Measurements from ENCODE around the gene KIF21B. TPM values are rescaled to one million over a fixed set of nuclear protein-coding genes. Genes with fewer than 3 reads are reported as not detected.
A peak's percentile ranks its signal among the peaks of the same experiment; 100 is the strongest.

The KIF21B gene
- 1 to 10 TPM; 2.6 to 2.9 TPM for total RNA-seq
- long read RNA-seq, donor 1, partial matches to known transcripts = 0 of 3 reads
- long read RNA-seq, donor 1, other reads (novel, unspliced or antisense) = 3 of 3 reads
- long read RNA-seq, donor 2, partial matches to known transcripts = 0 of 3 reads
- long read RNA-seq, donor 2, other reads (novel, unspliced or antisense) = 3 of 3 reads

DNA sequence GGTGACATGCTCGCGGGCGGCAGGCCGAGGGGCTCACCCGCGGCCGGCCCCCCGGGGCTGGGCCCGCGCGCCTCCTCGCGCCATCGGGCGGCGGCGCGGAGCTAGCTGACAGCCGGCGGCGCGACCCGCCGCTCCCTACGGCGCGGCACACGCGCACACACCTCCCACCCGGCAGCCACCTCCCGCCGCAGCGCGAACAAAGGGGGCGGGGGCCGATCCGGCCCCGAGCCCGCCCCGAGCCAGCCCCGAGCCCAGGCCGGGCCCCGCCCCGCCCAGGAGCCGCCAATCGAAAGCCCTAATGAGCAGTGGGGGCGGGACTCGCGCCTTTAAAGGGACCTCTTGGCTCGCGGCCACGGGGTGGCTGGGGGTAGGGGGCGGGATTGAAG is at the start of gene KIF21B:
Gene KIF21B (minus strand): TSS at position 198 of the 386 bp plus-strand sequence. CDS start 331 bp downstream, outside the sequence.
- intact Hi-C loops (cut with DNase I) = no loop called here
- peak; percentile 94 for DNase-seq (ENCODE audit: low spot score)

GRCh38 chr1:201072922-201073321 is 49.4 kb upstream of the KIF21B start:
- intact Hi-C loops (cut with DNase I) = no loop called here
- peak; percentile 83 for DNase-seq (ENCODE audit: low spot score)

GRCh38 chr1:201072149-201072548 is 48.6 kb upstream of the KIF21B start:
- no peak for DNase-seq (ENCODE audit: low spot score)
- intact Hi-C loops (cut with DNase I) = no loop called here

GRCh38 chr1:201069636-201070035 is 46.1 kb upstream of the KIF21B start:
- intact Hi-C loops (cut with DNase I) = no loop called here
- no peak for DNase-seq (ENCODE audit: low spot score)

- DNase-seq (ENCODE audit: low spot score) = peak; percentile 67
- intact Hi-C loops (cut with DNase I) = no loop called here
Observed at GRCh38 chr1:201068976-201069375, 45.5 kb upstream of the KIF21B start.

- intact Hi-C loops (cut with DNase I) = no loop called here
- no peak for DNase-seq (ENCODE audit: low spot score)
Observed at GRCh38 chr1:201066986-201067385, 43.5 kb upstream of the KIF21B start.

GRCh38 chr1:201065686-201066085 is 42.2 kb upstream of the KIF21B start:
- DNase-seq (ENCODE audit: low spot score) = no peak

DNA sequence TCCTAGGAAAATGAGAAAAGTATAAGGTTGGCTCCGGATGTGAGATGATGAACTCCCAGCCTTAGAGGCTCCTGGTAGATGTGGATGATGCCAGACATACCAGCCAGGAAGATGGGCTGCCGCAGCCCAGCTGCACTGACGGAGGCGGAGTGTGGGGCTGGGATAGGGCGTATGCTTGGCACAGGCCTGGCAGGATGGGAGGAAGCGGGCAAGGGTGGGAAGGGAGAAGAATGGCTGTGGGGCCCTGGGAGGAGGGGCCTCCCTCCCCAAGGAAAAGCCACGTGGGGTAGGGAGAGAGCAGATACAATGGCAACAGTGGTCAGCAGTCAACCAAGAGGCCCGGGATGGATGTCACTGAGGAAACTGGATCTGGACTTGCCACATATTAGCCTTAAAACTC is 41.3 kb upstream of the KIF21B start:
- intact Hi-C loops (cut with DNase I) = no loop called here
- DNase-seq (ENCODE audit: low spot score) = no peak

More at GRCh38 chr1:201065686-201066085, 42.2 kb upstream of the KIF21B start:
- intact Hi-C loops (cut with DNase I) = no loop called here

GRCh38 chr1:201063145-201063544 is 39.6 kb upstream of the KIF21B start:
- intact Hi-C loops (cut with DNase I) = no loop called here
- DNase-seq (ENCODE audit: low spot score) = no peak

DNA sequence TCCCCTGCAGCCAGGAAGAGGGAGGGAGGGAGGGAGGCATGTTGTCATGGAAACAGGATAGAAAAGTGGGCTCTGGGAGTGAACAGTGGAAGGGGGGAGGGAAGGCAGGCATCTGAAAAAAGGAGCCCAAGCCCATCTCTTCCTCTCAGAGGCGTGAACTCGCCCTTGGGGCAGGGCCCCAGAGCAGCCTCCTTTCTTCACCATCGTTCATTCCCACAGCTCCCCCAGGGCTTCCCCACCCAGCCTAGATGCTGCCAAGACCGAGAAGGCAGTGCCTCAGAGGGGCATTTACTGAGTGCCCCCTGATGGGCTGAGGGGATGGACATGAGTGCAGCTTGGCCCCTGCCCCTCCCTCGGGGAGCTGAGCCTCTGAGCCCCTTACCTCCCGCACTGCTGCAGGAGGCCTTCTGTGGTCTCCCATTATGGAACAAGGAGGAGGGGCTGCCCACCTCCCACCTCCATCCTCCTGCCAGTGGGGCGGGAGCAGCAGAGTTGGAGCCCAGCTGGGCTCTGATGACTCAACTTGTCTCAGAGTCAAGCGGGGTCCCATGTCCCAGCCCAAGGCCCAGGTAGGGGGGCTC is 39.1 kb upstream of the KIF21B start:
- DNase-seq (ENCODE audit: low spot score) = no peak
- intact Hi-C loops (cut with DNase I) = no loop called here

- DNase-seq (ENCODE audit: low spot score) = no peak
- intact Hi-C loops (cut with DNase I) = no loop called here
Observed at GRCh38 chr1:201061886-201062285, 38.4 kb upstream of the KIF21B start.

DNA sequence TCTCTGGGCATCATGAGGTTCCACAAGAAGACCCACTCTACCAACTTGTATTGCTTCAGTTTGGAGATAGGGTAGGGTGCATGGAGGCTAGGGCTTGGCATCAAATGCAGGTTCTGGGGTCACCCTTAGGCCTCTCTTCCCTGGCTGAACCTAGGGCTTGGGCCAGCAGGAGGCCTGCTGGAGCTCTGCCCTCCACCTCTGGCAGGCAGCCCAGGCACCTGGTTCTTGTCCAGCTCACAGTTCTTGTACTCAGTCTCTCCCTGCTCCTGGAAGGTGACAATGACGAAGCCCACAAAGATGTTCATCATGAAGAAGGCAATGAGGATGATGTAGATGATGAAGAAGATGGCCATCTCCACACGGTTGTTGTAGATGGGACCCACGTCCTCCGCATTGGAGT is 37.5 kb upstream of the KIF21B start:
- intact Hi-C loops (cut with DNase I) = no loop called here
- no peak for DNase-seq (ENCODE audit: low spot score)

- intact Hi-C loops (cut with DNase I) = no loop called here
Observed at GRCh38 chr1:201060586-201060985, 37.1 kb upstream of the KIF21B start.

GRCh38 chr1:201059871-201060555 is 36.5 kb upstream of the KIF21B start:
- no peak for DNase-seq (ENCODE audit: low spot score)
- intact Hi-C loops (cut with DNase I) = no loop called here

More at GRCh38 chr1:201060586-201060985, 37.1 kb upstream of the KIF21B start:
- DNase-seq (ENCODE audit: low spot score) = no peak

GRCh38 chr1:201059401-201059800 is 35.9 kb upstream of the KIF21B start:
- intact Hi-C loops (cut with DNase I) = no loop called here
- no peak for DNase-seq (ENCODE audit: low spot score)

DNA sequence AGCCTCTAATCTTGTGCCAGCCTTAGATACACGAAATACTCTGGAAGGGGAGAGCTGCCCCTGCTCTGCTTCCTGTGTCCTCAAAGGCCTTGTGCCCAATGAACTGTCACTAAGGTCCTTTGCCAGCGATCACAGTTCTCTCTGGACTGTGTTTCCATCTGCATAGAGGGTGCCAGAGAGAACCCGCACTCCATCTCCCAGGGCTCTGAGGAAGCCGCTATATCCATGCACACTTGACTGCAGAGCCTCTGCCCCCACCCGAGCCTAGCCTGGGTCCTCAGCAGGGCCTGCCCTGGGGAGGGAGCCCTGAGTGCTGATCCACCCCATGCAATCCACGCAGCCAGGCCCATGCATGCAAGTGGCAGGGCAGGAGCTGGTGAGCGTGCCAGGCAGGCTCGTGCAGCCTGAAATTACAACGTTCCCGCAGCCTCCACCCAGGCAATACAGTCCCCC is 30.6 kb upstream of the KIF21B start:
- no peak for DNase-seq (ENCODE audit: low spot score)
- intact Hi-C loops (cut with DNase I) = no loop called here

GRCh38 chr1:201053155-201053860 is 29.8 kb upstream of the KIF21B start:
- DNase-seq (ENCODE audit: low spot score) = no peak
- intact Hi-C loops (cut with DNase I) = no loop called here

GRCh38 chr1:201051399-201051798 is 27.9 kb upstream of the KIF21B start:
- DNase-seq (ENCODE audit: low spot score) = no peak
- intact Hi-C loops (cut with DNase I) = no loop called here

GRCh38 chr1:201050515-201051277 is 27.2 kb upstream of the KIF21B start:
- intact Hi-C loops (cut with DNase I) = no loop called here

More at GRCh38 chr1:201050515-201051277, 27.2 kb upstream of the KIF21B start:
- DNase-seq (ENCODE audit: low spot score) = no peak

All from posterior vena cava (tissue), 2 donors.